HG03378 (cell line): ENCODE data around the gene STIM2.
A peak's percentile ranks its signal among the peaks of the same experiment; 100 is the strongest.

Experiments used
- ATAC-seq: cut with Tn5 transposase; IDR thresholded peaks from one replicate; pipeline ENCODE4 v1.9.1; 2021; ENCODE audit warnings: mild to moderate bottlenecking, moderate library complexity; ENCODE audit not compliant: unreplicated experiment

Gene STIM2

GRCh38 chr4:26896636-26897035 is 36.0 kb downstream of the STIM2 start:
- no peak for ATAC-seq

GRCh38 chr4:26899991-26900390 is 39.4 kb downstream of the STIM2 start:
- ATAC-seq: no peak

- ATAC-seq: no peak
Measured at GRCh38 chr4:26900765-26901164, 40.1 kb downstream of the STIM2 start.

GRCh38 chr4:26905172-26905571 is 44.5 kb downstream of the STIM2 start:
- ATAC-seq: no peak

GRCh38 chr4:26907731-26908599 is 47.3 kb downstream of the STIM2 start:
- ATAC-seq: no peak

- ATAC-seq: no peak
Measured at GRCh38 chr4:26909369-26909768, 48.7 kb downstream of the STIM2 start.

- ATAC-seq: no peak
Measured at GRCh38 chr4:26911254-26911653, 50.6 kb downstream of the STIM2 start.

GRCh38 chr4:26912069-26912468 is 51.4 kb downstream of the STIM2 start:
- no peak for ATAC-seq

- no peak for ATAC-seq
Measured at GRCh38 chr4:26912810-26913209, 52.2 kb downstream of the STIM2 start.

GRCh38 chr4:26916195-26916594 is 55.6 kb downstream of the STIM2 start:
- ATAC-seq: no peak

GRCh38 chr4:26930964-26931363 is 70.3 kb downstream of the STIM2 start:
- ATAC-seq: no peak

GRCh38 chr4:26931451-26931850 is 70.8 kb downstream of the STIM2 start:
- ATAC-seq: no peak

GRCh38 chr4:26931966-26932365 is 71.3 kb downstream of the STIM2 start:
- ATAC-seq: no peak

GRCh38 chr4:26935397-26935796 is 74.8 kb downstream of the STIM2 start:
- ATAC-seq: no peak

- ATAC-seq: no peak
Measured at GRCh38 chr4:26936284-26937065, 75.8 kb downstream of the STIM2 start.

- ATAC-seq: peak; percentile 71
Measured at GRCh38 chr4:26937139-26937538, 76.5 kb downstream of the STIM2 start.

- no peak for ATAC-seq
Measured at GRCh38 chr4:26937567-26937966, 76.9 kb downstream of the STIM2 start.

GRCh38 chr4:26938516-26938915 is 77.9 kb downstream of the STIM2 start:
- ATAC-seq: no peak

- ATAC-seq: no peak
Measured at GRCh38 chr4:26941951-26942350, 81.3 kb downstream of the STIM2 start.

GRCh38 chr4:26942871-26943270 is 82.2 kb downstream of the STIM2 start:
- ATAC-seq: no peak

- ATAC-seq: no peak
Measured at GRCh38 chr4:26943391-26943790, 82.8 kb downstream of the STIM2 start.

GRCh38 chr4:26945794-26946193 is 85.2 kb downstream of the STIM2 start:
- ATAC-seq: no peak
